IMR-90 (cell line): ENCODE results near the gene ZNF200.
A peak's percentile ranks its signal among the peaks of the same experiment; 100 is the strongest.

Experiments
- BHLHE40 ChIP-seq: fragments of 150-350 bp; IDR thresholded peaks from 2 replicates; pipeline ENCODE4 v1.6.1; 2016; ENCODE audit warnings: mild to moderate bottlenecking, low read depth, low read length
- CEBPB ChIP-seq: IDR thresholded peaks from 2 replicates; pipeline ENCODE4 v1.6.1; 2012; ENCODE audit warnings: low read depth, low read length, improper control_type of control experiment
- CHD1 ChIP-seq: IDR thresholded peaks from 2 replicates; pipeline ENCODE4 v1.6.1; 2012; ENCODE audit warnings: low read depth, low read length, improper control_type of control experiment
- CTCF ChIP-seq: conservative IDR thresholded peaks from 2 replicates; pipeline ENCODE4 v1.5.1; 2012; ENCODE audit warnings: mild to moderate bottlenecking, low read depth, low read length, improper control_type of control experiment
- ELK1 ChIP-seq: fragments of 150-350 bp; IDR thresholded peaks from 2 replicates; pipeline ENCODE4 v1.6.1; 2016; ENCODE audit warnings: low read depth, mild to moderate bottlenecking, low read length, moderate library complexity, borderline replicate concordance
- MAFK ChIP-seq: IDR thresholded peaks from 2 replicates; pipeline ENCODE4 v1.6.1; 2012; ENCODE audit warnings: low read depth, low read length, improper control_type of control experiment
- MXI1 ChIP-seq: IDR thresholded peaks from 2 replicates; pipeline ENCODE4 v1.6.1; 2012; ENCODE audit warnings: low read depth, mild to moderate bottlenecking, low read length, moderate library complexity, borderline replicate concordance
- NFE2L2 ChIP-seq: fragments of 150-350 bp; IDR thresholded peaks from 2 replicates; pipeline ENCODE4 v1.6.1; 2016; ENCODE audit warnings: low read depth, mild to moderate bottlenecking, low read length
- POLR2A ChIP-seq: IDR thresholded peaks from 2 replicates; pipeline ENCODE4 v1.6.1; 2012; ENCODE audit warnings: mild to moderate bottlenecking, low read depth, low read length
- RAD21 ChIP-seq: IDR thresholded peaks from 2 replicates; pipeline ENCODE4 v1.6.1; 2012; ENCODE audit warnings: low read length, improper control_type of control experiment
- RCOR1 ChIP-seq: IDR thresholded peaks from 2 replicates; pipeline ENCODE4 v1.6.1; 2012; ENCODE audit warnings: mild to moderate bottlenecking, low read length, improper control_type of control experiment; ENCODE audit not compliant: insufficient replicate concordance
- RFX5 ChIP-seq: IDR thresholded peaks from 2 replicates; pipeline ENCODE4 v1.8.0; 2012; ENCODE audit warnings: low read depth, mild to moderate bottlenecking, low read length, moderate library complexity
- SMC3 ChIP-seq: fragments of 150-350 bp; IDR thresholded peaks from 2 replicates; pipeline ENCODE4 v1.6.1; 2016; ENCODE audit warnings: low read depth, mild to moderate bottlenecking, antibody characterized with exemption, low read length, moderate library complexity
- USF2 ChIP-seq: fragments of 150-350 bp; IDR thresholded peaks from 2 replicates; pipeline ENCODE4 v1.6.1; 2017; ENCODE audit warnings: mild to moderate bottlenecking, antibody characterized with exemption, low read length, low read depth

GRCh38 chr16:3259836-3260235 is 24.9 kb upstream of the ZNF200 start:
- TF ChIP-seq POLR2A (no peak), USF2 (no peak), CTCF (no peak), MAFK (no peak), CEBPB (0 out of 2 replicates have a peak, but pooled peaks have one; percentile 4), ELK1 (no peak), SMC3 (no peak), RAD21 (no peak), CHD1 (no peak), RFX5 (no peak), BHLHE40 (no peak), RCOR1 (no peak), MXI1 (no peak), NFE2L2 (no peak)
